ENCODE measurements around the gene ALS2CL. TPM values are rescaled to one million over a fixed set of nuclear protein-coding genes. Genes with fewer than 3 reads are reported as not detected.

The ALS2CL gene
- polyA plus RNA-seq, 4 donors = 11.8 to 100.0 (median 46.5) TPM

DNA sequence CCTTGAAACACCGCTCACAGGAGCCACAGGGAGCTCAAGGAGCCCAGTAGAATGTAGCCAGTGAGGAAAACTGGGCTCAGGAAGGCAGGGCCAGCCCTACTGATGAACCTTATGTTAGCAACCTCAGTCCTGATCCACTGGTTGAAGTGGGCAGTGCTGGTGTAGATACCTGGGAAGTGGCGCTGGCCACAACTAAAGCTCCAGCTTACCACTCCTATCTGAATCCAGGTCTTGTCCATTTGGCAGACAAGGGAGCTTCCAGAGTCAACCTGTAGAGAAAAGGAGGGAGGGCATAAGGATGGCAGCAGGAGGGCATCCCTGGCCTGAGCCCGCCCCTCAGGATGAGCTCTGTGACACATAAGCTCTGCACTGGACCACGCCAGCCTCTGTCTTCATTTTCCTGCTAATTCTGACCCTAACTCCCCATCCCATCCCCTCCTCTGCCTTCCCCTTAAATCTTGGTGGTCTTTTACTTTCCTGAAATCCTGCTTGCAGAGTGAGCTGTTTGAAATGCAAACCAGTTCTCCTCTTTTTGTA lies 26.3 kb upstream of the ALS2CL start:
- Histone ChIP-seq H3K27ac (ENCODE audit: low read depth in 1 of 3, low read length in 2 of 3) (no peak overlapping the region), H3K36me3 (ENCODE audit: control insufficient read depth in 3 of 3, insufficient read depth in 2 of 3, low read depth in 1 of 3, low read length in 3 of 3) (no peaks in the 10 kb centered on the region), H3K9me3 (ENCODE audit: control insufficient read depth in 2 of 2, insufficient read depth in 1 of 2, low read depth in 1 of 2, low read length in 1 of 2) (peaks cover 0 to 4% of the 10 kb centered on the region in 2 donors), H3K4me1 (ENCODE audit: control insufficient read depth in 3 of 3, insufficient read depth in 2 of 3, low read depth in 1 of 3, low read length in 2 of 3) (no peaks in the 10 kb centered on the region), H3K4me3 (ENCODE audit: low read depth in 1 of 3, low read length in 3 of 3) (no peak overlapping the region), H3K27me3 (ENCODE audit: control insufficient read depth in 3 of 3, insufficient read depth in 3 of 3, low read length in 3 of 3) (peaks cover 0 to 6% (median 0%) of the 10 kb centered on the region in 3 donors)
- FAIRE-seq (no peak), DNase-seq (no peak)
- 83 to 90% (median 87%) methylated on average over 4 of the region's 4 CpGs for WGBS, 3 donors

DNA sequence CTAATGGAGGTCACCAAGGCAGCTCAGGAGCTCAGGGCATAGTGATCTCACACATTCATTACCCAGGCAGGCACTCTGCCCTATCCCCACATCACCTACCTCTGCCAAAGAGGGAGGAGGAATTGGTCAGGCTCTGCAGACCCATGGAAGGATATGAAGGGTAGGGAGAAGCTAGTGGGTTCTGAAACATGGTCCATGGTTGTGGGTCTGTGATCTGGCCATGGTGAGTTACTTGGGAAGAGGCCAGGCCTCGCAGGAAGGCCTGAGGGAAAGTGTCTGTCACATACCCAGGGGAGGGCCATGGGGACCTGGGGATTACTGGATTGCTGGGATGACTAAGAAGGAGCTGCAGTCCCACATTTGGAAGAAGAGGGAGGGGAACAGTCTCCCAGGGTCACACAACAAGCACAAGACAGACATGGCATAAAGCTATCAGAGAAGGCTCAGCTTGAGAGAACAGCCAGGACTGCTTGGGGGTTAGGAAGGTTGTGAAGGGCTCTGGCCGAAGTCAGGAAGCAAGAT lies 25.6 kb upstream of the ALS2CL start:
- Histone ChIP-seq H3K27me3 (ENCODE audit: control insufficient read depth in 3 of 3, insufficient read depth in 3 of 3, low read length in 3 of 3) (peaks cover 0 to 6% (median 0%) of the 10 kb centered on the region in 3 donors), H3K36me3 (ENCODE audit: control insufficient read depth in 3 of 3, insufficient read depth in 2 of 3, low read depth in 1 of 3, low read length in 3 of 3) (no peaks in the 10 kb centered on the region), H3K4me3 (ENCODE audit: low read depth in 1 of 3, low read length in 3 of 3) (no peak overlapping the region), H3K4me1 (ENCODE audit: control insufficient read depth in 3 of 3, insufficient read depth in 2 of 3, low read depth in 1 of 3, low read length in 2 of 3) (no peaks in the 10 kb centered on the region), H3K9me3 (ENCODE audit: control insufficient read depth in 2 of 2, insufficient read depth in 1 of 2, low read depth in 1 of 2, low read length in 1 of 2) (peaks cover 0 to 4% of the 10 kb centered on the region in 2 donors), H3K27ac (ENCODE audit: low read depth in 1 of 3, low read length in 2 of 3) (no peak overlapping the region)
- 66 to 77% (median 67%) methylated on average over 2 of the region's 2 CpGs for WGBS, 3 donors
- DNase-seq = no peak
- FAIRE-seq = no peak

DNA sequence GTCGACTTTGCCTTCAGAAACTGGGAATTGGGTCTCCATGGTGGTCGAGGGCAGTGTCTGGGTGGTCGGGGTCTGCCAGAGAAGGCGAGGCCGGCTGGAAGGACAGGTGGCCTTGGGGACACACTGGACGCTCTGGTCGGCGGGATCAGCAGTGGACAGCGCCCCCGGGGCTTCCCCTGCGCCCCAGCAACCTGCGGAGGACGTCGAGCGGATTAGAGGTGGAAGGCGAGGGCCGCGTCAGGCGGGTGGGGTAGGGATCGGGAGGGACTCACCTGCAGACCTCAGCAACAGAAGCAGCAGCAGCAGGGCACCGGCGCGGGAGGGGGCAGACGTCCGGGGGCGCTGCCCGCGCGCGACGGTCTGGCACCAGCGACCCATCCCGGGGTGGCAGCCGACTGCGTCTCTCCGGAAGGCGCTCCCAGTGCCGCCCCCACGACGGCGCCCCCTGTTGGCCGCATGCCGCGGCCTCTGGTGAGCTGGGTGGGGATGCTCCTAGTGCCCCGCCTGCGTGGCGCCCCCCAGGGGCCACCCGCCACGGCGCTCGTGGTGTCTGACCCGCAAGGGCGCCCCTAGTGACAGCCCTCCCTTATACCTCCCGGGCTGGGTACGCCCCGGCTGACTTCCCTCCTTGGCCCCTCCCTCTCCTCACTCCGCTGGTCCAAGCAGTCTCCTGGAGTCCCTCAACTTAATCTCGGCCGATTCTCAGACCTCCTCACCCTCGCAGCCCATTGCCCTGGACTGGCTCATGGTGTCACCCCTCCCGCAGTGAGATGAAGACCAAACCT lies 24.2 kb upstream of the ALS2CL start, which contains the start of gene PRSS50:
Gene PRSS50, minus strand, starts transcription at position 423 of the 785 bp plus-strand sequence. Its CDS starts 45 bp downstream, at position 378.
- no peak for DNase-seq
- no peaks in the 10 kb centered on the region for H3K36me3 ChIP-seq (ENCODE audit: control insufficient read depth in 3 of 3, insufficient read depth in 2 of 3, low read depth in 1 of 3, low read length in 3 of 3)

DNA sequence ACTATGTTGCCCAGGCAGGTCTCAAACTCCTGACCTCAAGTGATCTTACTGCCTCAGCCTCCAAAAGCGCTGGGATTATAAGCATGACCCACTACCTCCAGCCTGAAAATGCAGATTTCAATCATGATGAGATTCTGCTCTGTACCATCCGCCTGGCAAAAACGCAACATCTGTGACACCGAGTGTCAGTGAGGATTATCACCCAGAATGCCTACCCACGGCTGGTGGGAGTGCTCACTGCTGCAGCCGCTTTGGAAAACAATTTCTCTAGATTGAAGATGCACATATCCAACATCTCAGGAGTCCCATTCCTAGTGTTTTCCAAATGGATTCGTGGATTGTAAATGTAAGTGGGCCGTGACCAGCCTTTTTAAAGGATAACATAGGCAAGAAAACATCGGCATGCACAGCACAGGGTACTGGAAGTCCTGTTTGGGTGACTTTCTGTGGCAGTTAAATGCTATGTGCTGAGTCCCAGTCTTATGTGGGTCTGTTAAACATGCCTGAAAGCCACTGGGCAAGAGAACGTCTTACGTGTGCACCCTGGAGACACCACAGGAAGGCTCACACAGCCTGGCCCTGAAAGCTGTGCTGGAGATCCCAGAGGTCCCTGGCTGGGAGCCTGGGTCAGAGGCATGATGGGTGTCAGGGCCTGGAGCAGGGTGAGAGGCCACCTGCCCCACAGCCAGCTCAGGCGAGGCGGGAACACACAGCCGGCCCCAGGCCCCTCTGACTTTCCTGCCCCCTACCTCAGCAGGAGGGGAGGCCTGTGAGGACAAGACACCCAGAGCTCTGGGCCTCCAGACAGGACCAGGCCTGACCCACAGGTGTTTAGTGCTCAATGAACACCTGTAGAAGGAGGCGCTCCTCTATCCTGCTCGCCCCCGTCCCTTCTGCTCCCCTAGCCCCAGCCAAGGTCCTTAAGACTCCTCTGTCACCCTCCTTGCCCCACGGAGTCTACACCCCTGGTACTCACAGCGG lies 23.3 kb upstream of the ALS2CL start:
- Histone ChIP-seq H3K27me3 (ENCODE audit: control insufficient read depth in 3 of 3, insufficient read depth in 3 of 3, low read length in 3 of 3) (peaks cover 0 to 6% (median 0%) of the 10 kb centered on the region in 3 donors), H3K4me1 (ENCODE audit: control insufficient read depth in 3 of 3, insufficient read depth in 2 of 3, low read depth in 1 of 3, low read length in 2 of 3) (peaks cover 0 to 1% (median 0%) of the 10 kb centered on the region in 3 donors), H3K9me3 (ENCODE audit: control insufficient read depth in 2 of 2, insufficient read depth in 1 of 2, low read depth in 1 of 2, low read length in 1 of 2) (peaks cover 0 to 4% of the 10 kb centered on the region in 2 donors), H3K36me3 (ENCODE audit: control insufficient read depth in 3 of 3, insufficient read depth in 2 of 3, low read depth in 1 of 3, low read length in 3 of 3) (no peaks in the 10 kb centered on the region), H3K27ac (ENCODE audit: low read depth in 1 of 3, low read length in 2 of 3) (no peak overlapping the region), H3K4me3 (ENCODE audit: low read depth in 1 of 3, low read length in 3 of 3) (no peak overlapping the region)
- FAIRE-seq = no peak
- no peak for DNase-seq
- WGBS, 3 donors = 86 to 91% (median 89%) methylated on average over 18 to 19 of the region's 19 CpGs

More for the DNA sequence above, 24.2 kb upstream of the ALS2CL start, which contains the start of gene PRSS50:
- Histone ChIP-seq H3K4me3 (ENCODE audit: low read depth in 1 of 3, low read length in 3 of 3) (no peak within 1 kb of the TSS), H3K4me1 (ENCODE audit: control insufficient read depth in 3 of 3, insufficient read depth in 2 of 3, low read depth in 1 of 3, low read length in 2 of 3) (no peaks in the 10 kb centered on the region), H3K27ac (ENCODE audit: low read depth in 1 of 3, low read length in 2 of 3) (no peak within 1 kb of the TSS), H3K9me3 (ENCODE audit: control insufficient read depth in 2 of 2, insufficient read depth in 1 of 2, low read depth in 1 of 2, low read length in 1 of 2) (peaks cover 0 to 4% of the 10 kb centered on the region in 2 donors), H3K27me3 (ENCODE audit: control insufficient read depth in 3 of 3, insufficient read depth in 3 of 3, low read length in 3 of 3) (peaks cover 0 to 6% (median 0%) of the 10 kb centered on the region in 3 donors)
- WGBS, 3 donors = 50 to 59% (median 58%) methylated on average over 36 to 61 of the region's 61 CpGs
- no peak for FAIRE-seq

DNA sequence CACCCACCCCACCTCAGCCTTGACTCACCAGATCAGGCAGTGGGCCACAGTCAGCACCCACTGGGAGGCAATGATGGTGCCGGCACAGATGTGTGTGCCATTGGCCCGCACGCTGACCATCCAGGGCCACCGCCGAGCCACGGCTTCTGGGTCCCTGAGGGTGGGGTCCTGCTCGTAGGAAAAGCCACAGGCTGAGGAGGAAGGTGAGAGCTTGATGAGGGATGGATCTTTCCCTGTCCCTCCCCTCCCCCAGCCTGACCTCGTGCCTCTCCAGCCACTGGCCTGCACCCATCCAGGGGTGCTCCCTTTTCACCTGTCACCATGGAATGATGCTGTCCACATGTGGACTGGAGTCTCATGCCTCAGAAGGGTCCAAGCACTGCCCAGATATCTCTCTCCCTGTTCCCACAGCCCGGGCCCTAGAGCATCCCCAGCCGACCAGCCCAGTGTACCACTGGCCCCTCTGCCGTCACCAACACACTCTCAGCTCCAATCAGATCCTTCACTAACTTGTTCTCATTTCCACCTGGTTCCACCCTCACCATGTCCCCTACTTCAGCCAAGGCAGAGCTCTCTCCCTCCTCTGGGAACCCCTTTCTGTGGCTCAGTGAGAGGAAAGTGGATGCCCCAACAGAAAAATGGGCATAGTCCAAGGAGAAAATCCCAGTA lies 22.2 kb upstream of the ALS2CL start:
- DNase-seq (no peak), FAIRE-seq (no peak)
- Histone ChIP-seq H3K4me3 (ENCODE audit: low read depth in 1 of 3, low read length in 3 of 3) (no peak overlapping the region), H3K27ac (ENCODE audit: low read depth in 1 of 3, low read length in 2 of 3) (no peak overlapping the region), H3K36me3 (ENCODE audit: control insufficient read depth in 3 of 3, insufficient read depth in 2 of 3, low read depth in 1 of 3, low read length in 3 of 3) (no peaks in the 10 kb centered on the region), H3K9me3 (ENCODE audit: control insufficient read depth in 2 of 2, insufficient read depth in 1 of 2, low read depth in 1 of 2, low read length in 1 of 2) (no peaks in the 10 kb centered on the region), H3K4me1 (ENCODE audit: control insufficient read depth in 3 of 3, insufficient read depth in 2 of 3, low read depth in 1 of 3, low read length in 2 of 3) (peaks cover 0 to 9% (median 0%) of the 10 kb centered on the region in 3 donors), H3K27me3 (ENCODE audit: control insufficient read depth in 3 of 3, insufficient read depth in 3 of 3, low read length in 3 of 3) (peaks cover 0 to 6% (median 0%) of the 10 kb centered on the region in 3 donors)
- WGBS, 3 donors = 77 to 87% (median 87%) methylated on average over 11 of the region's 11 CpGs

DNA sequence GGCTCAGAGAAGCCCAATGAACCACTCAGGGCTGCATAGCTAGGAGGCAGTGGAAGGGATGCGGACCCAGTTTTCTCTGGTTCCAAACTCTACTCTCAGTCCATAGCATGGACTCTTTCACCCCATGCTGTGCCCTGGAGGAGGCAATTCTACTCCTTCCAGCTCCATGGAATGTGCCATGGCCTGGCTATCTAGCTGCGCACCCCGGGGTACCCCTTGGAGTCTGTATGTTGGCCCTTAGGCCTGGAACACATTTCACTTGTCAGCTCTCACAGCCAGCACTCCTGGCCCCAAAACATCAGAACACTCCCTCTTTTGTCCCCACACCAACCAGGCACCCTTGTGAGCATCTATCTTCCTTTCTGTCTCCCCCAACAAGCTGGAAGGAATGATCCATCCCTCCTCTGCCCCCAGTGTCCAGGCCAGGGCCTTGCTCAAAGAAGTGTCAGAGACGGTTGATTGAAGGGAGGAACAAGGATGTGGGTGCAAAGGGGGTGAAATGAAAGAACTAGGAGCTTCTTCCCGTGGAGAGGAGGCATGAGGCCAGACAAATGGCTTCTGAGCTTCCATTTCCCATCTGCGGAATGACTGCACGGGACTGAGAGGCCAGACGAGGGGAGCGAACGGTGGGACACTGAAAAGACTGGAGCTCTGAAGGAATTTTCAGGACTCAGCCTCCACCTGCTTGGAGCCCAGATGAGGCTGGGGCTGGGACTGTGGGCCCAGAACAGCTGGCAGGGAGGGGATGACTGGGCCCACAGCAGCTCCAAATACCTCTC lies 21.4 kb upstream of the ALS2CL start:
- H3K27me3 ChIP-seq (ENCODE audit: control insufficient read depth in 3 of 3, insufficient read depth in 3 of 3, low read length in 3 of 3) = peaks cover 0 to 5% (median 0%) of the 10 kb centered on the region in 3 donors
- peaks cover 0 to 9% (median 0%) of the 10 kb centered on the region in 3 donors for H3K4me1 ChIP-seq (ENCODE audit: control insufficient read depth in 3 of 3, insufficient read depth in 2 of 3, low read depth in 1 of 3, low read length in 2 of 3)
- DNase-seq (no peak), FAIRE-seq (no peak)
- H3K9me3 ChIP-seq (ENCODE audit: control insufficient read depth in 2 of 2, insufficient read depth in 1 of 2, low read depth in 1 of 2, low read length in 1 of 2) = no peaks in the 10 kb centered on the region
- no peak overlapping the region for H3K27ac ChIP-seq (ENCODE audit: low read depth in 1 of 3, low read length in 2 of 3)
- 84 to 88% (median 87%) methylated on average over 10 of the region's 10 CpGs for WGBS, 3 donors
- H3K36me3 ChIP-seq (ENCODE audit: control insufficient read depth in 3 of 3, insufficient read depth in 2 of 3, low read depth in 1 of 3, low read length in 3 of 3) = no peaks in the 10 kb centered on the region
- H3K4me3 ChIP-seq (ENCODE audit: low read depth in 1 of 3, low read length in 3 of 3) = no peak overlapping the region

DNA sequence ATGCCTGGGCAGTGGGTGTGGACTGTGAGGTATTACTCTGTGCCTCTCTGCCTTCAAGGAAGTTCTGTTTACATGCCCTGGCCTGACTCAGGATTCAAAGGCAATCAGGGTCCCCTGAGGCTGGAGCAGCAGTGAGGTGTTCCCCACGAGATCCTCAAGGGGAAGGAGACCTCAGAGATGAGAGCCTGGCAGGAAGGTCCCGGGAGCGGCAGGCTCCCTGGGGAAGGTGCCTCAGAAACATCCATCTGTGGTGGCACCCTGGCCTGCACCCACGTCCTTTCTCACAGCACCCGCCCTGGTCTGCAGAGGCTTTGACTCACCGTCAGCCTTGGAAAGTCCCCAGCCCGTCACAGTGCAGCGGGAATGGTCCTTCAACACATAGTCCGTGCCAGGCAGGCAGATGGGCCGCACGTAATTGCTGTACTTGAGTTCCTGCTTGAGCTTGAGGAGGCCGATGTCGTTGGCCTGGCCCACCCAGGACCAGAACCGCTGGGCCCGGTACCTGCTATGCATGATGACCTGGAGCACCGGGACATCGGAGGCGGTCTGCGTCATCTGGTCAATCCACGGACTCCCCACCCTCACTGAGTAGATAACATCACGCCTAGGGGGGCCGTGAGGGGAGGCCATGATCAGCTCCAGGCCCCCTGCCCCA lies 20.5 kb upstream of the ALS2CL start:
- WGBS, 3 donors = 80 to 84% (median 84%) methylated on average over 22 of the region's 22 CpGs
- Histone ChIP-seq H3K36me3 (ENCODE audit: control insufficient read depth in 3 of 3, insufficient read depth in 2 of 3, low read depth in 1 of 3, low read length in 3 of 3) (no peaks in the 10 kb centered on the region), H3K4me1 (ENCODE audit: control insufficient read depth in 3 of 3, insufficient read depth in 2 of 3, low read depth in 1 of 3, low read length in 2 of 3) (peaks cover 0 to 9% (median 0%) of the 10 kb centered on the region in 3 donors), H3K27me3 (ENCODE audit: control insufficient read depth in 3 of 3, insufficient read depth in 3 of 3, low read length in 3 of 3) (peaks cover 0 to 3% (median 0%) of the 10 kb centered on the region in 3 donors), H3K9me3 (ENCODE audit: control insufficient read depth in 2 of 2, insufficient read depth in 1 of 2, low read depth in 1 of 2, low read length in 1 of 2) (no peaks in the 10 kb centered on the region), H3K27ac (ENCODE audit: low read depth in 1 of 3, low read length in 2 of 3) (no peak overlapping the region), H3K4me3 (ENCODE audit: low read depth in 1 of 3, low read length in 3 of 3) (no peak overlapping the region)
- DNase-seq = no peak
- no peak for FAIRE-seq

Data from small intestine (tissue), 7 donors.